Islet of Langerhans (tissue), 1 donor: ENCODE measurements around the gene IRAK1.
"Not testable (repeated sequence)": the region's sequence is repeated elsewhere in the genome, so short reads cannot be mapped to it uniquely, and the experiment has no call there.

Experiments
- FAIRE-seq: peaks from one replicate; lab custom pipeline; 2011; peaks lifted over from hg19 to GRCh38; lab: Jason Lieb, UNC

Gene IRAK1

GRCh38 chrX:153993978-153994377 is 25.7 kb downstream of the IRAK1 start:
- no peak for FAIRE-seq

GRCh38 chrX:153993079-153993478 is 26.6 kb downstream of the IRAK1 start:
- FAIRE-seq: no peak

GRCh38 chrX:153992180-153992579 is 27.5 kb downstream of the IRAK1 start:
- no peak for FAIRE-seq

GRCh38 chrX:153991013-153991580 is 28.6 kb downstream of the IRAK1 start:
- FAIRE-seq: no peak

- FAIRE-seq: no peak
Observed at GRCh38 chrX:153989973-153990655, 29.6 kb downstream of the IRAK1 start.

GRCh38 chrX:153988493-153988892 is 31.2 kb downstream of the IRAK1 start:
- no peak for FAIRE-seq

GRCh38 chrX:153984351-153985178 is 35.1 kb downstream of the IRAK1 start:
- FAIRE-seq: no peak

GRCh38 chrX:153983321-153983801 is 36.3 kb downstream of the IRAK1 start:
- no peak for FAIRE-seq

- FAIRE-seq: no peak
Observed at GRCh38 chrX:153981771-153982533, 37.8 kb downstream of the IRAK1 start.

- no peak for FAIRE-seq
Observed at GRCh38 chrX:153981231-153981630, 38.5 kb downstream of the IRAK1 start.

GRCh38 chrX:153980394-153980793 is 39.3 kb downstream of the IRAK1 start:
- FAIRE-seq: not testable (repeated sequence)

GRCh38 chrX:153974726-153975286 is 44.9 kb downstream of the IRAK1 start:
- no peak for FAIRE-seq

- FAIRE-seq: no peak
Observed at GRCh38 chrX:153974003-153974725, 45.5 kb downstream of the IRAK1 start.

- FAIRE-seq: peak; percentile 27
Observed at GRCh38 chrX:153973127-153974002, 46.3 kb downstream of the IRAK1 start.

GRCh38 chrX:153972368-153973126 is 47.2 kb downstream of the IRAK1 start, which contains the start of gene TMEM187:
TMEM187 (plus strand) TSS chrX:153972754; CDS start chrX:153982063, 9,309 bp downstream.
- no peak for FAIRE-seq

- FAIRE-seq: no peak
Observed at GRCh38 chrX:153971450-153972367, 48.0 kb downstream of the IRAK1 start, which contains the start of gene HCFC1. HCFC1 (minus strand) TSS chrX:153971818; CDS start chrX:153970840, 978 bp downstream.

- no peak for FAIRE-seq
Observed at GRCh38 chrX:153971124-153971449, 48.6 kb downstream of the IRAK1 start.
